Medulla oblongata (tissue), 1 donor: ENCODE measurements around the gene KPNA3.
"Not testable (repeated sequence)": the region's sequence is repeated elsewhere in the genome, so short reads cannot be mapped to it uniquely, and the experiment has no call there.

Experiments used
- DNase-seq: peaks from one replicate; pipeline ENCODE4 v3.0.0-alpha.2; 2015; ENCODE audit errors: extremely low spot score

KPNA3 gene

GRCh38 chr13:49807681-49808080 is 15.2 kb upstream of the KPNA3 start:
- DNase-seq, result no peak

GRCh38 chr13:49806126-49806536 is 13.6 kb upstream of the KPNA3 start:
- no peak for DNase-seq

GRCh38 chr13:49803047-49803446 is 10.6 kb upstream of the KPNA3 start:
- not testable (repeated sequence) for DNase-seq

GRCh38 chr13:49802426-49802825 is 9.9 kb upstream of the KPNA3 start:
- no peak for DNase-seq

GRCh38 chr13:49791711-49792549 is 552 bp downstream of the KPNA3 start:
- DNase-seq, result peak; percentile 41

- DNase-seq, result peak; percentile 55
Observed at GRCh38 chr13:49791315-49791710, 1.2 kb downstream of the KPNA3 start.

GRCh38 chr13:49789968-49790367 is 2.5 kb downstream of the KPNA3 start:
- DNase-seq, result no peak

- DNase-seq, result no peak
Observed at GRCh38 chr13:49786401-49787008, 6.0 kb downstream of the KPNA3 start.

GRCh38 chr13:49784886-49785570 is 7.5 kb downstream of the KPNA3 start:
- DNase-seq, result no peak

- no peak for DNase-seq
Observed at GRCh38 chr13:49783865-49784264, 8.6 kb downstream of the KPNA3 start.

GRCh38 chr13:49782784-49783183 is 9.7 kb downstream of the KPNA3 start:
- DNase-seq, result no peak

- DNase-seq, result no peak
Observed at GRCh38 chr13:49781806-49782205, 10.7 kb downstream of the KPNA3 start.

GRCh38 chr13:49779721-49780120 is 12.8 kb downstream of the KPNA3 start:
- no peak for DNase-seq

GRCh38 chr13:49777746-49778614 is 14.5 kb downstream of the KPNA3 start:
- DNase-seq, result no peak

GRCh38 chr13:49776871-49777270 is 15.6 kb downstream of the KPNA3 start:
- DNase-seq, result no peak

- no peak for DNase-seq
Observed at GRCh38 chr13:49774376-49775005, 18.0 kb downstream of the KPNA3 start.

GRCh38 chr13:49772828-49773227 is 19.7 kb downstream of the KPNA3 start:
- DNase-seq, result no peak

GRCh38 chr13:49761811-49762210 is 30.7 kb downstream of the KPNA3 start:
- DNase-seq, result not testable (repeated sequence)

- no peak for DNase-seq
Observed at GRCh38 chr13:49760558-49760957, 31.9 kb downstream of the KPNA3 start.

GRCh38 chr13:49759503-49759902 is 33.0 kb downstream of the KPNA3 start:
- DNase-seq, result no peak

- no peak for DNase-seq
Observed at GRCh38 chr13:49756263-49756662, 36.2 kb downstream of the KPNA3 start.
